Astrocyte of the cerebellum (primary cell): ENCODE data around the gene UFD1.

ENCODE experiments used
- DNase-seq: peaks from one replicate; pipeline ENCODE4 v3.0.0-alpha.2; 2011; ENCODE audit warnings: low read depth
- H3K4me3 ChIP-seq: 2 replicates; pipeline ENCODE4 v1.5.1; 2011; ENCODE audit warnings: mild to moderate bottlenecking, low read depth, low read length, moderate library complexity
- CTCF ChIP-seq: IDR thresholded peaks from 2 replicates; pipeline ENCODE4 v1.5.1; 2012; ENCODE audit warnings: low read length, low read depth, moderate library complexity, mild to moderate bottlenecking; ENCODE audit errors: missing control alignments
- in situ Hi-C: cut with HindIII; loops from 2 replicates; pipeline ENCODE4 v1.10.0; 2017; ENCODE audit warnings: low sequenced_read_pairs

The UFD1 gene

DNA sequence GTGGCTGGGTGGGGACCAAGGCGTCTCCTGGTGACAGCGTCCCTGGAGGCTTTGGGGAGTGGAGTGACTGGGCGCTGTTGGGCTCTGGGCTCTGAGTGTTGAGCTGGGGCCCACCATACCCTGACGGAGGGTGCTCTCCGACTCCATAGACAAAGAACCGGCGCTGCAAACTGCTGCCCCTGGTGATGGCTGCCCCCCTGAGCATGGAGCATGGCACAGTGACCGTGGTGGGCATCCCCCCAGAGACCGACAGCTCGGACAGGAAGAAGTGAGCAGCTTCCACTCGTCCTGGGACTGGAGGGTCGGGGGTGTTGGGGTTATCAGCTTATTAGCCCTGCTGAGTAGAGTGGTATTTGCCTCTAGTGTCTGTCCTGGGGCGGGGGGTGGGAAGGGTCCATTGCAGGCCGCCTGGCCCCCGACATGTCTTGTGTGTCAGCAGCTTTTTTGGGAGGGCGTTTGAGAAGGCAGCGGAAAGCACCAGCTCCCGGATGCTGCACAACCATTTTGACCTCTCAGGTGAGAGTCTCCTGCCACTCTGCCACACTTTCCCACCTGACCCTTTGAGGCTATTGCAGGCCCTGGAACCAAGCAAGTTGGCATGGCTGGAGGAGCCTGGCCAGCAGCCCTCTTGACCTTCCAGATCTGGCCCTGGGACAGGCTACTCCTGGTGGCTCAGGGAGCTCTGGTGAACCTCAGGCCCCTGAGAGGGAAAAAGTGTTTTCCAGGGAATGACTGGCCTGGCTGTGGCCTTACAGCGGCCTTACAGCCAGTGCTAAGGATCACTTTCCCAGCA, 37.6 kb upstream of the UFD1 start:
- no peak overlapping the region for H3K4me3 ChIP-seq
- no peak for DNase-seq
- TF ChIP-seq CTCF = no peak
- in situ Hi-C loops = no loop called here

- H3K4me3 ChIP-seq = no peak overlapping the region
- no peak for TF ChIP-seq CTCF
- in situ Hi-C loops = no loop called here
- DNase-seq = no peak
Measured at GRCh38 chr22:19515654-19516377, 36.8 kb upstream of the UFD1 start.

DNA sequence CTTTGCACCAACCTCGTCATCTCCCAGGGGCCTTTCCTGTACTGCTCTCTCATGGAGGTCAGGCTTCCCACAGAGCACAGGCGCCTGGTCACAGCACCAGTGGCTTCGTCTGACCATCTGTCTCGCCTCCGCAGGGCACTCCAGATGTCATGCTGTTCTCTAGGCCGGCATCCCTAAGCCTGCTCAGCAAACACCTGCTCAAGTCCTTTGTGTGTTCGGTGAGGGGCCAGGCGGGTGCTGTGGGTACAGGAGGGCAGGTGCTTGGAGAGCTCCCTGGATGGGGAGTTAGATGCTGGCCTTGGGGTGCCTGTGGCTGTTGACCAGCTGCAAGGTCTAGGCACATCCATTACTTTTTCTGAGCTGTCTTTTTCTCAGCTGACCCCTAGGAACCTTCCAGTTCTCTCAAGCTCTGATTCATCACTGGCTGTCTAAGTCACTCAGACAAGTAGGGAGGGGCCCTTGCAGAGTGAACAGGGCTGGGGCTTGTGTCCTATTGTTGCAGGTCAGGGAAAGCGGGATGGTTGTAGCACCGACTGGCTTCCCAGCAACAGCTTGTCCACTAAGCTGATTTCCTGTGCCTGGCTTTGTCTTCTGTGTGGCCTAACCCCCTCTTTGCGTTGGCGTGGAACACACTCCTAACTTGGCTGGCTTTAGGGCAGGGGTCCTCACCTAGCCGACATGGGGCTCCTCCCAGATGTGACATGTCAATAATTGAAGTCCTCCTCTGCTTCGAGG, 36.0 kb upstream of the UFD1 start:
- no peak for TF ChIP-seq CTCF
- in situ Hi-C loops = no loop called here
- no peak overlapping the region for H3K4me3 ChIP-seq
- DNase-seq = no peak

DNA sequence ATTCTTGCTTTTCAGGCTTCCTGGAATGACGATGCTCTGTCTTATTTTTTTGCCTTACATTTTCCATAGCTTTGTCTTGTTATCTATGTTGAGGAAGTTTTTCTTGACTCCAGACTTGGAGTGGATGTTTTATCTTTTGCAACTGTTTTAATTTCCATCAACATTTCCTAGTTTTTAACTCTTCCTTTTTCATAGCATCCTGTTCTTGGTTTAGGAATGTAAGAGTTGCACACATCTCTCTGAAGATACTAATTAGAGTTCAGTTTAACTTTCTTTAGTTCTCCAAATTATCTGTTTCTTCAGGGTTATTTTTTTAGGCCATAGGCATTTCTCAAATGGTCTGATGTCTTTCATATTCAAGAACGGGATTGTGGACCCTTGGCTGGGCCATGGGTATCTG, 34.8 kb upstream of the UFD1 start:
- in situ Hi-C loops = no loop called here
- DNase-seq = no peak
- TF ChIP-seq CTCF = no peak
- no peak overlapping the region for H3K4me3 ChIP-seq

DNA sequence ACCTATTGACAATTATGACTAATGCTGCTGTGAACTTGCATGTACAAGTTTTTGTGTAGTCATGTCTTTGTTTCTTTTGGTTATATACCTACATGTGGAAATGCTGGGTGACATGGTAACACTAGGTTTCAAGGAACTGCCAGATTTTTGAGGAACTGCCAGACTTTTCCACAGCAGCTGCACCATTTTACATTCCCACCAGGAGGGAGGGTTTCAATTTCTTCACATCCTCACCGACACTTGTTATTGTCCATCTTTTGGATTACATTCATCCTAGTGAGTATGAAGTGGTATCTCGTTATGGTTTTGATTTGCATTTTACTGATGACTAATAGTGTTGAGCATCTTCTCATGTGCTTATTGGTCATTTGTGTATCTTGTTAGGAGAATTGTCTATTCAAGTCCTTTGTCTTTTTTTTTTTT, 31.9 kb upstream of the UFD1 start:
- TF ChIP-seq CTCF = no peak
- no peak for DNase-seq
- no peak overlapping the region for H3K4me3 ChIP-seq
- in situ Hi-C loops = no loop called here

DNA sequence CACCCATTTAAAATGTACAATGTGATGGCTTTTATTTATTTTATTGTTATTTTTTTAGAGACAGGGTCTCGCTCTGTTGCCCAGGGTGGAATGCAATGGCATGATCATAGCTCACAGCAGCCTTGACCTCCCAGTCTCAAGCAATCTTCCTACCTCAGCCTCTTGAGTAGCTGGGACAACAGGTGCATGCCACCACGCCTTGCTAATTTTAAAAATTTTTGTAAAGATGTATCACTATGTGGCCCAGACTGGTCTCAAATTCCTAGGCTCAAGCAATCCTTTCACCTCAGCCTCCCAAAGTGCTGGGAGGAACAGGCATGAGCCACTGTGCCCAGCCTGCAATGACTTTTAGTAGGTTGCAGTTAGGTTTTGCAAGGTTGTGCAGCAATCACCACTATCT, 30.9 kb upstream of the UFD1 start:
- no peak overlapping the region for H3K4me3 ChIP-seq
- in situ Hi-C loops = no loop called here
- no peak for DNase-seq
- TF ChIP-seq CTCF = no peak
